Osteocyte (in vitro differentiated cells): ENCODE data around the gene ARHGEF3. TPM values are rescaled to one million over a fixed set of nuclear protein-coding genes. Genes with fewer than 3 reads are reported as not detected.

ENCODE experiments used
- DNase-seq: peaks from one replicate; pipeline ENCODE4 v3.0.0; 2021; ENCODE audit warnings: mixed read lengths; ENCODE audit not compliant: unreplicated experiment; ENCODE audit errors: extremely low spot score
- H3K27ac Mint-ChIP-seq: one replicate; pipeline ENCODE4 v1.8.0; 2021; ENCODE audit warnings: mild to moderate bottlenecking, mixed read lengths; ENCODE audit not compliant: unreplicated experiment
- H3K27me3 Mint-ChIP-seq: one replicate; pipeline ENCODE4 v1.8.0; 2021; ENCODE audit warnings: mixed read lengths; ENCODE audit not compliant: unreplicated experiment
- H3K36me3 Mint-ChIP-seq: one replicate; pipeline ENCODE4 v1.8.0; 2021; ENCODE audit warnings: mixed read lengths; ENCODE audit not compliant: unreplicated experiment
- H3K4me1 Mint-ChIP-seq: one replicate; pipeline ENCODE4 v1.8.0; 2021; ENCODE audit warnings: mixed read lengths; ENCODE audit not compliant: unreplicated experiment
- H3K4me3 Mint-ChIP-seq: one replicate; pipeline ENCODE4 v1.8.0; 2021; ENCODE audit warnings: mild to moderate bottlenecking, moderate library complexity, mixed read lengths; ENCODE audit not compliant: unreplicated experiment
- H3K9me3 Mint-ChIP-seq: one replicate; pipeline ENCODE4 v1.8.0; 2021; ENCODE audit warnings: mixed read lengths; ENCODE audit not compliant: unreplicated experiment
- total RNA-seq: library from RNA; stranded (reverse); gene quantifications from 2 replicates; pipeline ENCODE4 v1.2.1, GENCODE V29; 2021
- TF ChIP-seq, protein P1 (sequence below): fragments of 200-600 bp; sonication (generic); IDR thresholded peaks from 2 replicates; pipeline ENCODE4 v1.5.0; 2021; ENCODE audit warnings: antibody characterized with exemption, mild to moderate bottlenecking, moderate library complexity

ARHGEF3 gene
- total RNA-seq, 1 donor from 2014 or later = 2.5 TPM

DNA sequence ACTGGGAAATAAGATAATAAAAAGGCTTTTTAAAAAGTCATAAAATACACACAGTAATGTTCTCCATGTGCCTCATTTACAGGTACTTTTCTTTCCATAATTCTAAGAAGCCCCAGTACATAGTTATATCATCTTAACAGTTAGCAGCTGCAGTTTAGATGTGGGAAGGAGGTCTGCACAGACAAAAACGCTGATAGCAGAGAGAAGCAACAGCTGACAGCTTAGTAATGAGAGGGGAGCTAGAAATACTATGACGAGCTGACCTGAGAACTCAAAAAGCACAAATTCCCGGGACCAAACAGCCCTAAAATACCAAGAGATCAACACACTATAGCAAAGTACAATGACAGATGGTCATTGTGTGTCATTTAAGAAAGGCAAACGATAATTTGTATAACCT, 36.7 kb upstream of the ARHGEF3 start:
- TF ChIP-seq, protein P1, sequence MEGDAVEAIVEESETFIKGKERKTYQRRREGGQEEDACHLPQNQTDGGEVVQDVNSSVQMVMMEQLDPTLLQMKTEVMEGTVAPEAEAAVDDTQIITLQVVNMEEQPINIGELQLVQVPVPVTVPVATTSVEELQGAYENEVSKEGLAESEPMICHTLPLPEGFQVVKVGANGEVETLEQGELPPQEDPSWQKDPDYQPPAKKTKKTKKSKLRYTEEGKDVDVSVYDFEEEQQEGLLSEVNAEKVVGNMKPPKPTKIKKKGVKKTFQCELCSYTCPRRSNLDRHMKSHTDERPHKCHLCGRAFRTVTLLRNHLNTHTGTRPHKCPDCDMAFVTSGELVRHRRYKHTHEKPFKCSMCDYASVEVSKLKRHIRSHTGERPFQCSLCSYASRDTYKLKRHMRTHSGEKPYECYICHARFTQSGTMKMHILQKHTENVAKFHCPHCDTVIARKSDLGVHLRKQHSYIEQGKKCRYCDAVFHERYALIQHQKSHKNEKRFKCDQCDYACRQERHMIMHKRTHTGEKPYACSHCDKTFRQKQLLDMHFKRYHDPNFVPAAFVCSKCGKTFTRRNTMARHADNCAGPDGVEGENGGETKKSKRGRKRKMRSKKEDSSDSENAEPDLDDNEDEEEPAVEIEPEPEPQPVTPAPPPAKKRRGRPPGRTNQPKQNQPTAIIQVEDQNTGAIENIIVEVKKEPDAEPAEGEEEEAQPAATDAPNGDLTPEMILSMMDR = no peak
- Mint-ChIP-seq H3K36me3 (no peaks in the 10 kb centered on the region), H3K4me3 (no peak overlapping the region), H3K9me3 (no peaks in the 10 kb centered on the region), H3K4me1 (no peaks in the 10 kb centered on the region), H3K27ac (no peak overlapping the region), H3K27me3 (peaks cover 18% of the 10 kb centered on the region)
- no peak for DNase-seq

DNA sequence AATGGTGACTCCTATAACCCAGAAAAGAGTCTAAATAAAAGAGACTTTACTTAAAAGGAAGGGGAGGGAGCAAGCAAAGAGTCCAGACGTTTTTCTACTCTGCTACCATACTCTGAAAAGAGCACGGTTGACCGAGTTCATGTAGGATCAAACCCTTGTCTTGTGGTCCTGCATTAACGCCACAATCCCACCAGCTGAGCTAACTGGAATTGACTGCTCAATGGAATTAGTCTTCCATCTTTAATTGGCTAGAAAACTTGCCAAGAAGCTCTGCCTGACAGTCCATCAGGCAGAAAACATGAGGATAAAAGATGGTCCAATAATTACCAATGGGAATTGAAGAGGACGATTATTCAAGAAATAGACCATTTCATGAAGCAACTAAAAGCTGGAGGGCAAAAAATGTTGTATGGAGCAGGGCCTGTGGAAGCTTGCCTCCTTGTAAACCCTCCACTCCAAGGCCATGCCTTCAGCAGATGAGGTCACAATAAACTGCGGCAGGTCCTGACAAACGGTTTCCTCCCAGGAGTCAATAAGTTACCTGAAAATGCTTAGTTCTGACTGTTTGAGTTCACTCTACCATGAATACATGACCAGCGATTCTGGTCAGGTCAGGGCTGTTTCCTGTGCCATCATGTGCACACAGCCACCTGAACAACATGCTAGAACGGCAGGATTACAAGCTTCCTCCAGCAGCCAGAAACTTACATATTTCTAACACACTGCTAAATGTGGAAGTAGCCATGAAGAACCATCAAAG, 35.6 kb upstream of the ARHGEF3 start:
- H3K4me3 Mint-ChIP-seq = no peak overlapping the region
- TF ChIP-seq, protein P1 = no peak
- no peak overlapping the region for H3K27ac Mint-ChIP-seq
- H3K27me3 Mint-ChIP-seq = peaks cover 18% of the 10 kb centered on the region
- no peaks in the 10 kb centered on the region for H3K4me1 Mint-ChIP-seq
- no peak for DNase-seq
- no peaks in the 10 kb centered on the region for H3K36me3 Mint-ChIP-seq
- H3K9me3 Mint-ChIP-seq = no peaks in the 10 kb centered on the region

DNA sequence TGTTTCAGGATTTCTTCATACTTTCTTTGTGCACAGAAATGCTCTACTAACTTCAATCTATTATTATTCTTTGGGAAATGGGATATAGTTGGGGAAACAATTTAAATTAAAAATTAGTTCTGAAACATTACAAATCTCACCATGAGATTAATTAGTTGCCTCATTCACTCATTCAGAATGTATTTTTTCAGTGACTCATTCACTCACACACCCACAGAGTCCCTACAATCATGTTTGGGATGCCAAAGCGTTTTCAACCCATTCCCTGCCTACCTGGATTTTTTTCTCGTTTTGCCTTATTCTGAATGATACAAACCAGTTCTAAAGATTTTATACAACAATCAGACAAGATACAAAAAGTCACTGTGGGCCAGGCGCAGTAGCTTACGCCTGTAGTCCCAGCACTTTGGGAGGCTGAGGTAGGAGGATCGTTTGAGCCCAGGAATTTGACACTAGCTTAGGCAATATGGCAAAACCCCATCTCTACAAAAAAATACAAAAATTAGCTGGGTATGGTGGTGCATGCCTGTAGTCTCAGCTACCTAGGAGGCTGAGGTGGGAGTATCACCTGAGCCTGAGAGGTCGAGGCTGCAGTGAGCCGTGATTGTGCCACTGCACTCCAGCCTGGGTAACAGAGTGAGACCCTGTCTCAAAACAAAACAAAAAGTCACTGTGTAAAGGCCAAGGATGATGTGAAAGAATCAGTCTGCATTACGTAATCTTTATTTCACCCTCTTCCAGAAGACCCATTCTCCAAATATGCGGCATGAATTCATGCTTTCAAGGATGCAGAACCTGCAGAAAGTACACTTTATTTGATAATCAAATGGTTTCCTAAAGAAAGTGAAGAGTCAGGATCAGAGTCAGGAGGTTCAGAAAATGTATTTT, 34.8 kb upstream of the ARHGEF3 start:
- Mint-ChIP-seq H3K36me3 (no peaks in the 10 kb centered on the region), H3K4me3 (no peak overlapping the region), H3K9me3 (no peaks in the 10 kb centered on the region), H3K27me3 (peaks cover 18% of the 10 kb centered on the region), H3K4me1 (no peaks in the 10 kb centered on the region), H3K27ac (no peak overlapping the region)
- TF ChIP-seq, protein P1 = no peak
- DNase-seq = no peak

DNA sequence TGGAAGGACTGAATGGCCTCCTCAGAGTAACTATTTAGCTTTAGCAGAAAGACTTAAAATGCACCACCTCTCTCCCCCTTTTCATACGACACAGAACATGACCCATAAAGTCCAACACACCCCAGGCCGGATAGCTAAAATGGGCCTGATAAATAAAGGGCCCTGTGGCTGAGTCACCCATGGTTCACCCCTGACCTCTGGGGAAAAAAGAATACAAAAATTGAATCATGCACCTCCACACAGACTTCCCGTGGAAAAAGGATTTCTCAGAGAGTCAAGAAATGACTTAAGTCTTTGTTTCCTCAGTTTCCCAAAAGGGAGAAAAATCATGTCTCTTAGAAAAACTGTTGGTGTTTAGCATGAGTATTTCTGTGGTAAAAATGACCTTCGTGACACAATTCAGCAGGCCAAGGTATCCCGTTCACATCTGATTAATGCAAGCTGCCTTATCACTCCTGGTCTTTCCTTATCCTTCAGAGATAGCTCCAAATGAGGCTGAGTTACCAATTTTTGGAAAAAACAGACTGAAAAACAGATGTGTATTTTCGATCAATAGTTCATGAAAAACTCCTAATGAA, 34.0 kb upstream of the ARHGEF3 start:
- H3K27me3 Mint-ChIP-seq = peaks cover 13% of the 10 kb centered on the region
- DNase-seq = no peak
- H3K36me3 Mint-ChIP-seq = no peaks in the 10 kb centered on the region
- H3K4me3 Mint-ChIP-seq = no peak overlapping the region
- H3K4me1 Mint-ChIP-seq = no peaks in the 10 kb centered on the region
- no peak overlapping the region for H3K27ac Mint-ChIP-seq
- TF ChIP-seq, protein P1 = no peak
- no peaks in the 10 kb centered on the region for H3K9me3 Mint-ChIP-seq

DNA sequence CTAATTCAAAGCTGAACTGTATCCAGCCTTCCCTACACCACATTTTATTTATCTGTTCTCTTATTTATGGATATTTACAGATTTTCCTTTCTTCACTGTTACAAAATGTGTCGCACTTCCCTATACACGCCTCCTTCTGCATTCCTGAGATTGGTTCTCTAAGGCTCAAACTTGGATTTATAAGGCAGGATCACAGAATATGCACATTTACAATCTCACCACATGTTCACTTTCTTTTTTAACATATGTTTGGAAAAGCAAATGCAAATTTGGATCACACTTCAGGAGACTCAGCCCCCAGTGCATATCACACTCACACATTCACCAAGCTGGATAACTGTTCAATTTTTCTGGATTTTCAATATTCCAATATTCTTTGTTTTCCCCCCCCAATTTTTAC, 31.8 kb upstream of the ARHGEF3 start:
- TF ChIP-seq, protein P1 = no peak
- Mint-ChIP-seq H3K4me1 (peaks cover 5% of the 10 kb centered on the region), H3K27me3 (peaks cover 3% of the 10 kb centered on the region), H3K4me3 (no peak overlapping the region), H3K27ac (no peak overlapping the region), H3K36me3 (no peaks in the 10 kb centered on the region), H3K9me3 (no peaks in the 10 kb centered on the region)
- no peak for DNase-seq
